Astrocyte of the cerebellum (primary cell): ENCODE data around the gene PLXNB2.

Experiments used
- DNase-seq: peaks from one replicate; pipeline ENCODE4 v3.0.0-alpha.2; 2011; ENCODE audit warnings: low read depth
- H3K4me3 ChIP-seq: 2 replicates; pipeline ENCODE4 v1.5.1; 2011; ENCODE audit warnings: mild to moderate bottlenecking, low read depth, low read length, moderate library complexity
- CTCF ChIP-seq: IDR thresholded peaks from 2 replicates; pipeline ENCODE4 v1.5.1; 2012; ENCODE audit warnings: low read length, low read depth, moderate library complexity, mild to moderate bottlenecking; ENCODE audit errors: missing control alignments
- in situ Hi-C: cut with HindIII; loops from 2 replicates; pipeline ENCODE4 v1.10.0; 2017; ENCODE audit warnings: low sequenced_read_pairs

The PLXNB2 gene

GRCh38 chr22:50303515-50303847 lies 4.0 kb downstream of the PLXNB2 start:
- DNase-seq: no peak
- in situ Hi-C loops: no loop called here
- no peak for TF ChIP-seq CTCF
- H3K4me3 ChIP-seq: peak overlapping the region; percentile 3

- no peak overlapping the region for H3K4me3 ChIP-seq
- TF ChIP-seq CTCF: no peak
- in situ Hi-C loops: no loop called here
- DNase-seq: no peak
Observed at GRCh38 chr22:50302564-50302963, 4.9 kb downstream of the PLXNB2 start.

- no peak for TF ChIP-seq CTCF
- H3K4me3 ChIP-seq: no peak overlapping the region
- in situ Hi-C loops: no loop called here
- no peak for DNase-seq
Observed at GRCh38 chr22:50302041-50302541, 5.4 kb downstream of the PLXNB2 start.

- H3K4me3 ChIP-seq: no peak overlapping the region
- no peak for TF ChIP-seq CTCF
- no peak for DNase-seq
- in situ Hi-C loops: no loop called here
Observed at GRCh38 chr22:50301581-50301991, 5.9 kb downstream of the PLXNB2 start.

GRCh38 chr22:50300620-50301257 lies 6.7 kb downstream of the PLXNB2 start:
- in situ Hi-C loops: no loop called here

GRCh38 chr22:50299785-50300619 lies 7.4 kb downstream of the PLXNB2 start:
- in situ Hi-C loops: no loop called here
- peak overlapping the region; percentile 10 for H3K4me3 ChIP-seq
- no peak for TF ChIP-seq CTCF
- no peak for DNase-seq

More at GRCh38 chr22:50300620-50301257, 6.7 kb downstream of the PLXNB2 start:
- no peak overlapping the region for H3K4me3 ChIP-seq
- DNase-seq: no peak
- no peak for TF ChIP-seq CTCF
